Caco-2 (cell line): ENCODE measurements around the gene TRIM52. TPM values are rescaled to one million over a fixed set of nuclear protein-coding genes. Genes with fewer than 3 reads are reported as not detected.
A peak's percentile ranks its signal among the peaks of the same experiment; 100 is the strongest.

ENCODE experiments used
- BruUV-seq: library from RNA; stranded (reverse); fragments of 400-500 nt; replicated peaks from 2 replicates; lab custom pipeline; 2021; lab: Mats Ljungman, UMichigan
- CTCF ChIA-PET: fragments of 300-600 bp; sonication (Branson Sonifier 250); formaldehyde crosslinking; loops from one replicate; lab custom pipeline; 2022; ENCODE audit warnings: antibody characterized with exemption; lab: Charles Lee
- POLR2A ChIA-PET: fragments of 300-600 bp; sonication (Branson Sonifier 250); formaldehyde crosslinking; loops from one replicate; lab custom pipeline; 2022; ENCODE audit warnings: antibody characterized with exemption; lab: Charles Lee
- DNase-seq, 2 experiments: peaks; one replicate each; pipeline versions ENCODE4 v3.0.0 to v3.0.0-alpha.2; 2020 to 2022
- H3K27me3 ChIP-seq: replicated peaks from 2 replicates; pipeline ENCODE4 v1.6.0; 2011; ENCODE audit warnings: low read length; ENCODE audit not compliant: control insufficient read depth, insufficient read depth
- H3K36me3 ChIP-seq: 2 replicates; pipeline ENCODE4 v1.5.1; 2011; ENCODE audit warnings: low read length; ENCODE audit not compliant: control insufficient read depth, insufficient read depth
- H3K4me1 ChIP-seq: fragments of 250-450 bp; sonication (Bioruptor Pico); 2 replicates; pipeline ENCODE4 v1.5.1; 2020; ENCODE audit warnings: mild to moderate bottlenecking
- H3K4me3 ChIP-seq: 2 replicates; pipeline ENCODE4 v1.5.1; 2011; ENCODE audit warnings: low read depth, mild to moderate bottlenecking, control low read depth, low read length
- H3K9me3 ChIP-seq: fragments of 250-450 bp; sonication (Bioruptor Pico); 2 replicates; pipeline ENCODE4 v1.5.1; 2020; ENCODE audit warnings: mild to moderate bottlenecking, moderate library complexity
- H3K27ac Mint-ChIP-seq: one replicate; pipeline ENCODE4 v1.8.0; 2022; ENCODE audit warnings: mixed read lengths; ENCODE audit not compliant: unreplicated experiment
- H3K27me3 Mint-ChIP-seq: one replicate; pipeline ENCODE4 v1.8.0; 2022; ENCODE audit warnings: mixed read lengths; ENCODE audit not compliant: insufficient read depth, unreplicated experiment
- H3K36me3 Mint-ChIP-seq: one replicate; pipeline ENCODE4 v1.8.0; 2022; ENCODE audit warnings: mild to moderate bottlenecking, mixed read lengths; ENCODE audit not compliant: insufficient read depth, unreplicated experiment
- H3K4me1 Mint-ChIP-seq: one replicate; pipeline ENCODE4 v1.8.0; 2022; ENCODE audit warnings: low read depth, mixed read lengths; ENCODE audit not compliant: unreplicated experiment
- H3K4me3 Mint-ChIP-seq: one replicate; pipeline ENCODE4 v1.8.0; 2022; ENCODE audit warnings: mild to moderate bottlenecking, moderate library complexity, mixed read lengths; ENCODE audit not compliant: unreplicated experiment
- H3K9me3 Mint-ChIP-seq: one replicate; pipeline ENCODE4 v1.8.0; 2022; ENCODE audit warnings: mixed read lengths; ENCODE audit not compliant: unreplicated experiment
- intact Hi-C: fragments of 100-400 bp; cut with micrococcal nuclease; formaldehyde crosslinking; loops from one replicate; pipeline ENCODE4 v1.10.0; 2022; ENCODE audit not compliant: unreplicated experiment
- total RNA-seq: library from RNA; stranded (reverse); gene quantifications from 2 replicates; pipeline ENCODE4 v1.2.3, GENCODE V29; 2022
- TF ChIP-seq, protein P1 (sequence below), 2 experiments: fragments of 200-600 bp in 1 of 2; IDR thresholded peaks; 1 replicate in 1 of 2; 2 replicates in 1 of 2; pipeline versions ENCODE4 v1.5.1 to v1.8.0; 2011 to 2022; ENCODE audit warnings: antibody characterized with exemption in 1 of 2, control low read depth in 1 of 2, inconsistent platforms in 1 of 2, low read depth in 1 of 2, low read length in 1 of 2, mild to moderate bottlenecking in 1 of 2, moderate library complexity in 1 of 2; ENCODE audit not compliant: insufficient read depth in 1 of 2, severe bottlenecking in 1 of 2, unreplicated experiment in 1 of 2

Gene TRIM52
- total RNA-seq, 1 experiment from 2014 or later, result 11.9 TPM

DNA sequence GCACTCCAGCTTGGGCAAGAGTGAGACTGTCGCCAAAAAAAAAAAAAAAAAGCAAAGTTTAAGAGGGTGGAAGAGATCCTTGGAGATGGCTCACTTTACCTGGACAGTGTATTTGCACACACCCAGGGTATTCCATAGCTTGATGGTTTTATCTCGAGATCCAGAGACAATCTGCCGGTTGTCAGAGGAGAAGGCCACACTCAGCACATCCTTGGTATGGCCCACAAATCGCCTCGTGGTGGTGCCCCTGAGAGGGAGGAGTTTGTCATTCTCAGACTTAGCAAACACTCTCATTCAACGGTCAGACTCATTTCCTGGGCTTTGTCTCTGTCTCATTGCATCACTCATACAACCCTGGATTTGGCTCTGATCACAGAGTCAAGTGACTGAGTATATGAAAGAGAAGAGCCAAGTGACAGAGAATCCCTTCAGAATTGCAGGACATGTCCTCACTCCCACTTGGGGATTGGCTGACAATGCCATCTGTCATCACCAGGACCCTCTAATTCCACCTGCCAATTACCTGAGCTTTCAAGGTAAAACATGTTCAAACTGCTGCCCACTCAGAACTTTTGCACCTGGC lies 19.5 kb downstream of the TRIM52 start:
- intact Hi-C loops, result no loop called here
- H3K4me1 Mint-ChIP-seq, result peaks cover 11% of the 10 kb centered on the region
- H3K4me3 ChIP-seq, result no peak overlapping the region
- peak overlapping the region; percentile 97 for H3K4me3 Mint-ChIP-seq
- H3K9me3 Mint-ChIP-seq, result no peaks in the 10 kb centered on the region
- H3K36me3 Mint-ChIP-seq, result peaks cover 87% of the 10 kb centered on the region
- H3K4me1 ChIP-seq, result peaks cover 21% of the 10 kb centered on the region
- no peaks in the 10 kb centered on the region for H3K27me3 Mint-ChIP-seq
- peak overlapping the region; percentile 100 for H3K27ac Mint-ChIP-seq
- DNase-seq, result no peak
- CTCF ChIA-PET, result no interaction called here
- POLR2A ChIA-PET, result no interaction called here
- TF ChIP-seq, protein P1, sequence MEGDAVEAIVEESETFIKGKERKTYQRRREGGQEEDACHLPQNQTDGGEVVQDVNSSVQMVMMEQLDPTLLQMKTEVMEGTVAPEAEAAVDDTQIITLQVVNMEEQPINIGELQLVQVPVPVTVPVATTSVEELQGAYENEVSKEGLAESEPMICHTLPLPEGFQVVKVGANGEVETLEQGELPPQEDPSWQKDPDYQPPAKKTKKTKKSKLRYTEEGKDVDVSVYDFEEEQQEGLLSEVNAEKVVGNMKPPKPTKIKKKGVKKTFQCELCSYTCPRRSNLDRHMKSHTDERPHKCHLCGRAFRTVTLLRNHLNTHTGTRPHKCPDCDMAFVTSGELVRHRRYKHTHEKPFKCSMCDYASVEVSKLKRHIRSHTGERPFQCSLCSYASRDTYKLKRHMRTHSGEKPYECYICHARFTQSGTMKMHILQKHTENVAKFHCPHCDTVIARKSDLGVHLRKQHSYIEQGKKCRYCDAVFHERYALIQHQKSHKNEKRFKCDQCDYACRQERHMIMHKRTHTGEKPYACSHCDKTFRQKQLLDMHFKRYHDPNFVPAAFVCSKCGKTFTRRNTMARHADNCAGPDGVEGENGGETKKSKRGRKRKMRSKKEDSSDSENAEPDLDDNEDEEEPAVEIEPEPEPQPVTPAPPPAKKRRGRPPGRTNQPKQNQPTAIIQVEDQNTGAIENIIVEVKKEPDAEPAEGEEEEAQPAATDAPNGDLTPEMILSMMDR (IDR thresholded peaks at IDR 0.05; ENCODE audit: insufficient read depth in 1 of 2, low read depth in 1 of 2, low read length in 1 of 2, severe bottlenecking in 1 of 2, unreplicated experiment in 1 of 2), result no peak
- H3K9me3 ChIP-seq, result no peaks in the 10 kb centered on the region
- BruUV-seq, result no TSS peak
- H3K27me3 ChIP-seq, result no peaks in the 10 kb centered on the region
- peaks cover 29% of the 10 kb centered on the region for H3K36me3 ChIP-seq

DNA sequence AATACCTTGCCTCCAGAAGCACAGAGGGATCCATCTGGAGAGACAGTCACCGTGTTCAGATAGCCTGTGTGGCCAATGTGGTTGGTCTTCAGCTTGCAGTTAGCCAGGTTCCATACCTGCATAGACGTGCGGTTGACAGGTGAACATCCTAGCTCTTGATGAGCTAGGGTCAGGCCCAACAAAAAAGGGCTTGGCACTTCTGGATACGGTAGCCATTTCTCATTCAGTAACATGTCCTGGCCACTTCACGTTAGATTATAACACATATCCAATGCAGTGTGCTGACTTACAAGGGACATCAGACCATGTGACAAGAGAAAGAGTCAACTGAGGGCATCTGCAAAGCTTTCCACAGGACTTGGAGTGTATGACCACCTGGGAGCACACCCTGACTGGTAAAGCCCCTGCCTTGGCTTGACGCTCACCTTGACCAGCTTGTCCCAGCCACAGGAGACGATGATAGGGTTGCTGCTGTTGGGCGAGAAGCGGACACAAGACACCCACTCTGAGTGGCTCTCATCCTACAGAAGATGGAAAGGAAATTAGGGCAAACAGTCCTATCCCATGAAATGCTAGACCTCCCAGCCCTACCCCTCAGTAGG lies 21.8 kb downstream of the TRIM52 start:
- Mint-ChIP-seq H3K4me1 (no peaks in the 10 kb centered on the region), H3K27me3 (no peaks in the 10 kb centered on the region), H3K27ac (peak overlapping the region; percentile 42), H3K9me3 (no peaks in the 10 kb centered on the region), H3K36me3 (peaks cover 100% of the 10 kb centered on the region), H3K4me3 (peak overlapping the region; percentile 22)
- H3K27me3 ChIP-seq, result no peaks in the 10 kb centered on the region
- CTCF ChIA-PET, result no interaction called here
- H3K4me3 ChIP-seq, result no peak overlapping the region
- peaks cover 8% of the 10 kb centered on the region; the same call in 1 of the 2 replicates for H3K4me1 ChIP-seq
- TF ChIP-seq, protein P1 (IDR thresholded peaks at IDR 0.05; ENCODE audit: insufficient read depth in 1 of 2, low read depth in 1 of 2, low read length in 1 of 2, severe bottlenecking in 1 of 2, unreplicated experiment in 1 of 2), result no peak
- DNase-seq, result no peak
- no peaks in the 10 kb centered on the region for H3K9me3 ChIP-seq
- H3K36me3 ChIP-seq, result peaks cover 29% of the 10 kb centered on the region
- POLR2A ChIA-PET, result interaction anchor here (0.6 kb wide), 1 partner anchor 28 kb away, joined by 5 read pairs; no protein-coding TSS in a partner anchor
- intact Hi-C loops, result no loop called here
- BruUV-seq, result no TSS peak

DNA sequence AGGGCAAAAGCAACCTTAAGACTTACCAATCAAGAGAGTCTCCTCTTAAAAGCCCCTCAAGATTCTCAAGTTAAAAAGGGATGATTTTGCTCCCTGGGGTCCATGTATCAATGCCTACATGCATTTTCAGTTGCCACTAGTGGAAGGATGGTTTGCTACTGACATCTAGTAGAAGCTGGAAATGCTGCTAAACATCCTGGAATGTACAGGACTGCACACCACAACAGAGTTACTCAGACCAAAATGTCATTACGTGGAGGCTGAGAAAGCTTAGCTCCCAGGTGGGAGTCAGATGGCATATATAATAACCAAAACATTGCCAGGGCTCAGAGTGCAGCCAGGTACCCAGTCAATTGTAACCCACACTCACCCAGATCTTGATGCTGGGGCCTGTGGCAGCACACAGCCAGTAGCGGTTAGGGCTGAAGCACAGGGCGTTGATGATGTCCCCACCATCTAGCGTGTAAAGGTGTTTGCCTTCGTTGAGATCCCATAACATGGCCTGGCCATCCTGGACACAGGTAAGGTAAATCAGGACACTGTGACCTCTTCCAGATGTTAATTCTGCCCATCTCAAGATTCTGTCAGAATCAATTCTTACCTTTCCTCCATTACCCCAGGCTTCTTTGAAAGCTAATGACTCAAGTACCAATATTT lies 23.1 kb downstream of the TRIM52 start:
- H3K36me3 Mint-ChIP-seq, result peaks cover 100% of the 10 kb centered on the region
- no peaks in the 10 kb centered on the region for H3K27me3 ChIP-seq
- BruUV-seq, result no TSS peak
- POLR2A ChIA-PET, result no interaction called here
- no peak for DNase-seq
- H3K4me1 Mint-ChIP-seq, result no peaks in the 10 kb centered on the region
- no peaks in the 10 kb centered on the region for H3K9me3 ChIP-seq
- peak overlapping the region; percentile 42 for H3K27ac Mint-ChIP-seq
- H3K4me3 Mint-ChIP-seq, result no peak overlapping the region
- no peaks in the 10 kb centered on the region for H3K9me3 Mint-ChIP-seq
- H3K27me3 Mint-ChIP-seq, result no peaks in the 10 kb centered on the region
- intact Hi-C loops, result no loop called here
- H3K4me3 ChIP-seq, result no peak overlapping the region
- TF ChIP-seq, protein P1 (IDR thresholded peaks at IDR 0.05; ENCODE audit: insufficient read depth in 1 of 2, low read depth in 1 of 2, low read length in 1 of 2, severe bottlenecking in 1 of 2, unreplicated experiment in 1 of 2), result no peak
- H3K36me3 ChIP-seq, result peaks cover 29% of the 10 kb centered on the region
- CTCF ChIA-PET, result no interaction called here
- H3K4me1 ChIP-seq, result peaks cover 8% of the 10 kb centered on the region; the same call in 1 of the 2 replicates
